Astrocyte (in vitro differentiated cells and primary cell): ENCODE results near the gene ITCH. TPM values are rescaled to one million over a fixed set of nuclear protein-coding genes. Genes with fewer than 3 reads are reported as not detected.

ENCODE experiments used
- DNase-seq: peaks from one replicate; pipeline ENCODE4 v3.0.0-alpha.2; 2010; ENCODE audit warnings: low read depth
- FAIRE-seq: peaks from 2 replicates; lab custom pipeline; 2011; peaks lifted over from hg19 to GRCh38; lab: Jason Lieb, UNC
- H2AFZ ChIP-seq: 2 replicates; pipeline ENCODE4 v1.6.0; 2012; ENCODE audit warnings: low read depth, low read length, inconsistent platforms
- H3K27ac ChIP-seq: 2 replicates; pipeline ENCODE4 v1.5.1; 2011; ENCODE audit warnings: low read depth, low read length, inconsistent platforms
- H3K27me3 ChIP-seq: 2 replicates; pipeline ENCODE4 v1.6.0; 2011; ENCODE audit warnings: low read length, inconsistent platforms; ENCODE audit not compliant: insufficient read depth
- H3K36me3 ChIP-seq: 2 replicates; pipeline ENCODE4 v1.5.1; 2011; ENCODE audit warnings: low read length, inconsistent platforms; ENCODE audit not compliant: insufficient read depth
- H3K4me1 ChIP-seq: 2 replicates; pipeline ENCODE4 v1.5.1; 2011; ENCODE audit warnings: low read length, inconsistent platforms; ENCODE audit not compliant: insufficient read depth
- H3K4me2 ChIP-seq: 2 replicates; pipeline ENCODE4 v1.6.0; 2012; ENCODE audit warnings: low read length, inconsistent platforms
- H3K4me3 ChIP-seq: 2 replicates; pipeline ENCODE4 v1.5.1; 2011; ENCODE audit warnings: low read depth, mild to moderate bottlenecking, low read length, inconsistent platforms; ENCODE audit not compliant: insufficient read depth
- H3K79me2 ChIP-seq: 2 replicates; pipeline ENCODE4 v1.6.0; 2012; ENCODE audit warnings: mild to moderate bottlenecking, low read length, inconsistent platforms; ENCODE audit not compliant: insufficient read depth
- H3K9ac ChIP-seq: 2 replicates; pipeline ENCODE4 v1.6.0; 2012; ENCODE audit warnings: mild to moderate bottlenecking, low read length, inconsistent platforms
- H3K9me3 ChIP-seq: 2 replicates; pipeline ENCODE4 v1.5.1; 2012; ENCODE audit warnings: low read depth, mild to moderate bottlenecking, low read length, inconsistent platforms; ENCODE audit not compliant: insufficient read depth
- H4K20me1 ChIP-seq: 2 replicates; pipeline ENCODE4 v1.6.0; 2012; ENCODE audit warnings: low read length, inconsistent platforms; ENCODE audit not compliant: insufficient read depth
- H3K27ac Mint-ChIP-seq: one replicate; pipeline ENCODE4 v1.8.0; 2021; ENCODE audit warnings: mild to moderate bottlenecking, mixed read lengths; ENCODE audit not compliant: unreplicated experiment
- H3K27me3 Mint-ChIP-seq: one replicate; pipeline ENCODE4 v1.8.0; 2021; ENCODE audit warnings: low read depth, mixed read lengths; ENCODE audit not compliant: unreplicated experiment
- H3K36me3 Mint-ChIP-seq: one replicate; pipeline ENCODE4 v1.8.0; 2021; ENCODE audit warnings: low read depth, mixed read lengths; ENCODE audit not compliant: unreplicated experiment
- H3K4me1 Mint-ChIP-seq: one replicate; pipeline ENCODE4 v1.8.0; 2021; ENCODE audit warnings: low read depth, mixed read lengths; ENCODE audit not compliant: unreplicated experiment
- H3K4me3 Mint-ChIP-seq: one replicate; pipeline ENCODE4 v1.8.0; 2021; ENCODE audit warnings: mild to moderate bottlenecking, moderate library complexity, mixed read lengths; ENCODE audit not compliant: unreplicated experiment
- H3K9me3 Mint-ChIP-seq: one replicate; pipeline ENCODE4 v1.8.0; 2021; ENCODE audit warnings: mild to moderate bottlenecking, mixed read lengths; ENCODE audit not compliant: unreplicated experiment
- EZH2 ChIP-seq: IDR thresholded peaks from 2 replicates; pipeline ENCODE4 v1.6.1; 2012; ENCODE audit warnings: mild to moderate bottlenecking, low read length, inconsistent platforms; ENCODE audit not compliant: insufficient read depth
- total RNA-seq: library from RNA; stranded (reverse); gene quantifications from 2 replicates; pipeline ENCODE4 v1.2.1, GENCODE V29; 2021
- TF ChIP-seq, protein P1 (sequence below): IDR thresholded peaks from 2 replicates; pipeline ENCODE4 v1.5.1; 2011; ENCODE audit warnings: low read depth, mild to moderate bottlenecking, inconsistent platforms, low read length, moderate library complexity; ENCODE audit not compliant: insufficient read depth

Gene ITCH
- total RNA-seq, 1 donor from 2014 or later = 79.0 TPM

DNA sequence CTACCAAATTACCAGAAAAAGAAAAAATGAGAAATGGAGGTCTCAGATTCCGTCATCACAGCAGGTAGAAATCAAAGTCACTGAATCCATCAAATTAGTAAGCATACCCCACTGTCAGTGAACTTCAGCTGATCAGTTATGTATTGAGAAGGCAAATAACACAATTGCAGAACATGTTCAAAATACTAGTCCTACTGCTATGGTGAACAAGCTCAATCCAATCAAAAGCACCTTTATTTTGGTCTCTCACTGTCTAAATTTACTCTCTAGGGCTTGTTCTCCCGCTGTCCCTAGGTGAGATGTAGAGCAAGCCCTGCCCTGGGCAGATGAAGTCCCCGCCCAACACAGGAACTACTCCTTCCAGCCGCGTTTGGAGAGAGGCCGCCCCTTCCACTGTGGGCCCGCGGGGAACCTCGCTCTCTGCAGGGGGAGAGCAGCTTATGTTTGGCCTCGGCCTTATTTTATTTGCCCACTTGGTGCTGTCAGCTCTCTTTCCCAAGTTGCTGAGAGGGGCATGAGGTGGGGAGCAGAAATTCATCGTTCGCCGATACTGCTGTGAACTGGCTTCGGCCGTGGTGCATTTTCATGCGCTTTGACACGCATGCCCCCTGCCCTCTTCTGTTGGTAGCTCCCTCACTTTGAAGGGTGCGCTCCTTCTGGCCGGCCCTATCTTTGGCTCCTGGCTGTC is 181.2 kb downstream of the ITCH start:
- Histone ChIP-seq H2AFZ (no peak overlapping the region), H3K9me3 (no peaks in the 10 kb centered on the region), H3K27ac (no peak overlapping the region), H3K9ac (no peak overlapping the region), H3K36me3 (peaks cover 24% of the 10 kb centered on the region), H3K4me2 (no peak overlapping the region), H3K27me3 (no peaks in the 10 kb centered on the region), H4K20me1 (peaks cover under 1% of the 10 kb centered on the region), H3K4me1 (no peaks in the 10 kb centered on the region), H3K79me2 (no peaks in the 10 kb centered on the region), H3K4me3 (no peak overlapping the region)
- FAIRE-seq = no peak
- TF ChIP-seq EZH2 = no peak
- TF ChIP-seq, protein P1, sequence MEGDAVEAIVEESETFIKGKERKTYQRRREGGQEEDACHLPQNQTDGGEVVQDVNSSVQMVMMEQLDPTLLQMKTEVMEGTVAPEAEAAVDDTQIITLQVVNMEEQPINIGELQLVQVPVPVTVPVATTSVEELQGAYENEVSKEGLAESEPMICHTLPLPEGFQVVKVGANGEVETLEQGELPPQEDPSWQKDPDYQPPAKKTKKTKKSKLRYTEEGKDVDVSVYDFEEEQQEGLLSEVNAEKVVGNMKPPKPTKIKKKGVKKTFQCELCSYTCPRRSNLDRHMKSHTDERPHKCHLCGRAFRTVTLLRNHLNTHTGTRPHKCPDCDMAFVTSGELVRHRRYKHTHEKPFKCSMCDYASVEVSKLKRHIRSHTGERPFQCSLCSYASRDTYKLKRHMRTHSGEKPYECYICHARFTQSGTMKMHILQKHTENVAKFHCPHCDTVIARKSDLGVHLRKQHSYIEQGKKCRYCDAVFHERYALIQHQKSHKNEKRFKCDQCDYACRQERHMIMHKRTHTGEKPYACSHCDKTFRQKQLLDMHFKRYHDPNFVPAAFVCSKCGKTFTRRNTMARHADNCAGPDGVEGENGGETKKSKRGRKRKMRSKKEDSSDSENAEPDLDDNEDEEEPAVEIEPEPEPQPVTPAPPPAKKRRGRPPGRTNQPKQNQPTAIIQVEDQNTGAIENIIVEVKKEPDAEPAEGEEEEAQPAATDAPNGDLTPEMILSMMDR = no peak
- Mint-ChIP-seq H3K27ac (no peak overlapping the region), H3K4me1 (no peaks in the 10 kb centered on the region), H3K4me3 (no peak overlapping the region), H3K36me3 (peaks cover 24% of the 10 kb centered on the region), H3K9me3 (no peaks in the 10 kb centered on the region), H3K27me3 (no peaks in the 10 kb centered on the region)
- no peak for DNase-seq

- DNase-seq = no peak
- Mint-ChIP-seq H3K36me3 (peaks cover 10% of the 10 kb centered on the region), H3K9me3 (no peaks in the 10 kb centered on the region), H3K4me3 (no peak overlapping the region), H3K4me1 (no peaks in the 10 kb centered on the region), H3K27me3 (no peaks in the 10 kb centered on the region), H3K27ac (no peak overlapping the region)
- no peaks in the 10 kb centered on the region for H3K79me2 ChIP-seq
- no peak overlapping the region for H3K27ac ChIP-seq
- no peak overlapping the region for H2AFZ ChIP-seq
- peaks cover 2% of the 10 kb centered on the region for H3K36me3 ChIP-seq
- no peaks in the 10 kb centered on the region for H3K4me1 ChIP-seq
- TF ChIP-seq, protein P1 = no peak
- TF ChIP-seq EZH2 = no peak
- no peaks in the 10 kb centered on the region for H4K20me1 ChIP-seq
- FAIRE-seq = no peak
- no peaks in the 10 kb centered on the region for H3K27me3 ChIP-seq
- H3K9me3 ChIP-seq = no peaks in the 10 kb centered on the region
- no peak overlapping the region for H3K4me2 ChIP-seq
- H3K4me3 ChIP-seq = no peak overlapping the region
- H3K9ac ChIP-seq = no peak overlapping the region
Observed at GRCh38 chr20:34546751-34547181, 183.7 kb downstream of the ITCH start.
